Measurements from ENCODE around the gene RWDD3. TPM values are rescaled to one million over a fixed set of nuclear protein-coding genes. Genes with fewer than 3 reads are reported as not detected.

Gene RWDD3
- total and polyA plus RNA-seq, 10 of the 15 experiments (the other 5 are each of a cell fraction or from before 2014, with no cell fraction given) = 9.8 to 42.9 (median 21.4) TPM

DNA sequence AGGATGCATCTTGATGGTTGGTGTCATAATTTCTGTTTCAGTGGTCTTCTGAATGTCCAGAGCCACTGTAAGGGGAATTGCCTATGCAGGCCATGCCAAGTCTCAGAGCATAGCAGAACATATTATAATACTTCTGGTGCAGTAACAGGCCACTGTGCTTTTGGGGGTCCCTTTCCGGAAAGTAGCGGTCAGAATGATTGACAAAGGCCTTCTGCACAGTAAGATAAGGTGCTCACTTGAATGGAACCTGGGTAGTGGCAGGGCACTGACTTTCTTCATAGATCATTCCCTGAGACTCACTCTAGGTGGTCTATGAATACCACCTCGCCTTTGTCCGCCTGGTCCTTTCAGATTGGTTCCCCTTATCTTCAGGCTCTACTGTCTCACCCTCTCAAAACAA, 28.9 kb downstream of the RWDD3 start:
- CTCF ChIA-PET = no interaction called here

More for the DNA sequence above, 28.9 kb downstream of the RWDD3 start:
- H3K9ac ChIP-seq (ENCODE audit: control insufficient read depth, insufficient read depth, low read length) = no peak overlapping the region
- no peak overlapping the region for H3K27ac ChIP-seq (ENCODE audit: control insufficient read depth, insufficient read depth)
- no peak for DNase-seq (ENCODE audit: low read depth, low spot score)
- no TSS peak for BruUV-seq (replicated peaks)
- H3K4me2 ChIP-seq (ENCODE audit: control insufficient read depth, insufficient read depth) = no peak overlapping the region
- in situ Hi-C loops (cut with MboI) (no loop called here), intact Hi-C loops (cut with micrococcal nuclease; ENCODE audit: unreplicated experiment) (no loop called here)
- H3K27me3 ChIP-seq (replicated peaks in 1 of 2; ENCODE audit: control insufficient read depth in 2 of 2, insufficient read depth in 2 of 2, low read length in 1 of 2) = no peaks in the 10 kb centered on the region
- H4K20me1 ChIP-seq (ENCODE audit: control insufficient read depth, insufficient read depth) = no peaks in the 10 kb centered on the region
- ChIA-PET POLR2A (interaction anchor here (0.6 kb wide), 1 partner anchor 875 kb away, joined by 4 read pairs; no protein-coding TSS in a partner anchor), RAD21 (ENCODE audit: unreplicated experiment) (no interaction called here), SMC1A (ENCODE audit: uncharacterized antibody, unreplicated experiment) (no interaction called here)
- WGBS (ENCODE audit: insufficient coverage, insufficient replicate concordance, low lambda C conversion rate, missing lambda C conversion rate) = 58% methylated on average over 4 of the region's 4 CpGs
- no peaks in the 10 kb centered on the region for H3K79me2 ChIP-seq (ENCODE audit: control insufficient read depth, insufficient read depth, low read length)
- H3K9me3 ChIP-seq (replicated peaks; ENCODE audit: control insufficient read depth, insufficient read depth, low read length) = no peaks in the 10 kb centered on the region
- no peak overlapping the region for H2AFZ ChIP-seq (ENCODE audit: control insufficient read depth, low read depth, low read length)
- ATAC-seq = no peak
- no peak for TF ChIP-seq REST (IDR thresholded peaks at IDR 0.05; ENCODE audit: low read depth, low read length)
- TF ChIP-seq, protein P1, sequence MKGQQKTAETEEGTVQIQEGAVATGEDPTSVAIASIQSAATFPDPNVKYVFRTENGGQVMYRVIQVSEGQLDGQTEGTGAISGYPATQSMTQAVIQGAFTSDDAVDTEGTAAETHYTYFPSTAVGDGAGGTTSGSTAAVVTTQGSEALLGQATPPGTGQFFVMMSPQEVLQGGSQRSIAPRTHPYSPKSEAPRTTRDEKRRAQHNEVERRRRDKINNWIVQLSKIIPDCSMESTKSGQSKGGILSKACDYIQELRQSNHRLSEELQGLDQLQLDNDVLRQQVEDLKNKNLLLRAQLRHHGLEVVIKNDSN (IDR thresholded peaks at IDR 0.05; ENCODE audit: borderline replicate concordance, extremely low read length, insufficient read depth, low read depth, low read length) = no peak
- FAIRE-seq = no peak
- no peaks in the 10 kb centered on the region for H3K4me1 ChIP-seq (ENCODE audit: control insufficient read depth, insufficient read depth, low read length)
- no peaks in the 10 kb centered on the region for H3K36me3 ChIP-seq (ENCODE audit: control insufficient read depth in 2 of 2, insufficient read depth in 2 of 2, low read length in 1 of 2)
- no peak overlapping the region for H3K4me3 ChIP-seq
